Omental fat pad (tissue), 4 donors: Measurements from ENCODE around the gene CCT7. TPM values are rescaled to one million over a fixed set of nuclear protein-coding genes. Genes with fewer than 3 reads are reported as not detected.

ENCODE experiments used
- ATAC-seq: fragments of 150-250 bp; one replicate; pipeline ENCODE4 v1.9.1; 2016; ENCODE audit warnings: mild to moderate bottlenecking, moderate library complexity; ENCODE audit not compliant: low FRiP score
- DNase-seq: peaks from one replicate; pipeline ENCODE4 v3.0.0-alpha.2; 2019; ENCODE audit warnings: low spot score
- CTCF ChIP-seq, 3 donors: fragments of 450-650 bp; IDR thresholded peaks; one replicate each; pipeline ENCODE4 v1.5.1; 2016 to 2017; ENCODE audit warnings: antibody characterized with exemption in 3 of 3, mild to moderate bottlenecking in 3 of 3, moderate library complexity in 2 of 3
- total RNA-seq, 4 donors: library from RNA; depleted of rRNA; stranded (reverse); fragments of >200 nt; gene quantifications; one replicate each; pipeline ENCODE4 v1.1.0, GENCODE V29; 2016

Gene CCT7
- total RNA-seq, 4 donors from 2014 or later, result 187 to 208 (median 202) TPM

GRCh38 chr2:73214120-73215035 lies 19.7 kb upstream of the CCT7 start, which contains the start of gene SMYD5:
Gene SMYD5 (plus strand): TSS chr2:73214245. CDS start chr2:73214267, 22 bp downstream.
- ATAC-seq (peak; percentile 92), DNase-seq (peak; percentile 71)
- TF ChIP-seq CTCF (IDR thresholded peaks at IDR 0.05), result no peak

GRCh38 chr2:73215254-73215653 lies 18.9 kb upstream of the CCT7 start:
- no peak for TF ChIP-seq CTCF (IDR thresholded peaks at IDR 0.05)
- no peak for ATAC-seq
- no peak for DNase-seq

- ATAC-seq, result no peak
- TF ChIP-seq CTCF (IDR thresholded peaks at IDR 0.05), result no peak
- DNase-seq, result no peak
Measured at GRCh38 chr2:73217160-73217559, 16.9 kb upstream of the CCT7 start.

- ATAC-seq, result no peak
- no peak for TF ChIP-seq CTCF (IDR thresholded peaks at IDR 0.05)
Measured at GRCh38 chr2:73217826-73218225, 16.3 kb upstream of the CCT7 start.

GRCh38 chr2:73218298-73218697 lies 15.8 kb upstream of the CCT7 start:
- no peak for DNase-seq
- ATAC-seq, result no peak
- no peak for TF ChIP-seq CTCF (IDR thresholded peaks at IDR 0.05)

More at GRCh38 chr2:73217826-73218225, 16.3 kb upstream of the CCT7 start:
- no peak for DNase-seq

- DNase-seq (no peak), ATAC-seq (no peak)
- no peak for TF ChIP-seq CTCF (IDR thresholded peaks at IDR 0.05)
Measured at GRCh38 chr2:73223821-73224220, 10.3 kb upstream of the CCT7 start.
